H9 (cell line): ENCODE measurements around the gene PTPN13. TPM values are rescaled to one million over a fixed set of nuclear protein-coding genes. Genes with fewer than 3 reads are reported as not detected.

Source experiments
- DNase-seq: peaks from one replicate; pipeline ENCODE4 v3.0.0-alpha.2; 2017
- H2AFZ ChIP-seq: one replicate; pipeline ENCODE4 v1.6.1; 2013; ENCODE audit warnings: mild to moderate bottlenecking, low read length, control low read depth, moderate library complexity
- H2AK5ac ChIP-seq: 2 replicates; pipeline ENCODE4 v1.6.1; 2013; ENCODE audit warnings: low read length, control low read depth, mixed read lengths; ENCODE audit not compliant: insufficient read length
- H2BK120ac ChIP-seq: one replicate; pipeline ENCODE4 v1.6.1; 2013; ENCODE audit warnings: low read depth, mild to moderate bottlenecking, low read length, control low read depth, inconsistent platforms; ENCODE audit not compliant: poor library complexity, severe bottlenecking
- H2BK12ac ChIP-seq: 2 replicates; pipeline ENCODE4 v1.6.1; 2013; ENCODE audit warnings: low read length, control low read depth, mixed read lengths, low read depth; ENCODE audit not compliant: insufficient read length
- H2BK15ac ChIP-seq: 2 replicates; pipeline ENCODE4 v1.6.1; 2013; ENCODE audit warnings: low read depth, low read length, control low read depth
- H2BK20ac ChIP-seq: one replicate; pipeline ENCODE4 v1.6.1; 2013; ENCODE audit warnings: low read depth, mild to moderate bottlenecking, low read length, control low read depth, inconsistent platforms; ENCODE audit not compliant: poor library complexity, severe bottlenecking
- H2BK5ac ChIP-seq: 2 replicates; pipeline ENCODE4 v1.6.1; 2013; ENCODE audit warnings: low read length, control low read depth, mixed read lengths; ENCODE audit not compliant: insufficient read length
- H3K14ac ChIP-seq: 2 replicates; pipeline ENCODE4 v1.6.1; 2013; ENCODE audit warnings: low read length, control low read depth; ENCODE audit not compliant: insufficient read depth
- H3K18ac ChIP-seq: 2 replicates; pipeline ENCODE4 v1.6.1; 2013; ENCODE audit warnings: low read depth, mild to moderate bottlenecking, mixed read lengths, low read length, control low read depth; ENCODE audit not compliant: insufficient read length
- H3K23ac ChIP-seq: 2 replicates; pipeline ENCODE4 v1.6.1; 2013; ENCODE audit warnings: low read length, control low read depth, mixed read lengths, low read depth; ENCODE audit not compliant: insufficient read length
- H3K23me2 ChIP-seq: 2 replicates; pipeline ENCODE4 v1.6.1; 2013; ENCODE audit warnings: low read depth, mild to moderate bottlenecking, mixed read lengths, low read length, control low read depth; ENCODE audit not compliant: insufficient read length, poor library complexity, severe bottlenecking
- H3K27ac ChIP-seq: 2 replicates; pipeline ENCODE4 v1.5.1; 2013; ENCODE audit warnings: low read length, control low read depth, mixed read lengths, low read depth; ENCODE audit not compliant: insufficient read length
- H3K27me3 ChIP-seq: 2 replicates; pipeline ENCODE4 v1.6.1; 2013; ENCODE audit warnings: low read length, control low read depth, inconsistent platforms; ENCODE audit not compliant: insufficient read depth
- H3K4ac ChIP-seq: 2 replicates; pipeline ENCODE4 v1.6.1; 2013; ENCODE audit warnings: low read depth, mild to moderate bottlenecking, control low read depth, inconsistent platforms, low read length, moderate library complexity
- H3K4me1 ChIP-seq: 2 replicates; pipeline ENCODE4 v1.6.1; 2013; ENCODE audit warnings: low read length, control low read depth, inconsistent platforms; ENCODE audit not compliant: insufficient read depth
- H3K4me2 ChIP-seq: 2 replicates; pipeline ENCODE4 v1.6.1; 2013; ENCODE audit warnings: low read length, control low read depth, mixed read lengths; ENCODE audit not compliant: insufficient read length, insufficient read depth
- H3K56ac ChIP-seq: 2 replicates; pipeline ENCODE4 v1.6.1; 2013; ENCODE audit warnings: low read depth, mild to moderate bottlenecking, mixed read lengths, low read length, control low read depth; ENCODE audit not compliant: insufficient read length
- H3K79me1 ChIP-seq: 2 replicates; pipeline ENCODE4 v1.6.1; 2013; ENCODE audit warnings: low read depth, mild to moderate bottlenecking, moderate library complexity, low read length, control low read depth, inconsistent platforms; ENCODE audit not compliant: insufficient read depth, poor library complexity, severe bottlenecking
- H3K79me2 ChIP-seq: 2 replicates; pipeline ENCODE4 v1.6.1; 2013; ENCODE audit warnings: low read length, control low read depth, inconsistent platforms; ENCODE audit not compliant: insufficient read depth
- H3K9ac ChIP-seq: 2 replicates; pipeline ENCODE4 v1.6.1; 2013; ENCODE audit warnings: low read length, control low read depth, mixed read lengths; ENCODE audit not compliant: insufficient read length; ENCODE audit errors: extremely low read depth
- H3K9me3 ChIP-seq: one replicate; pipeline ENCODE4 v1.6.1; 2013; ENCODE audit warnings: low read depth, low read length, inconsistent platforms; ENCODE audit not compliant: control insufficient read depth
- H3T11ph ChIP-seq: one replicate; pipeline ENCODE4 v1.6.1; 2013; ENCODE audit warnings: mild to moderate bottlenecking, low read length, control low read depth, inconsistent platforms
- H4K20me1 ChIP-seq: one replicate; pipeline ENCODE4 v1.6.1; 2013; ENCODE audit not compliant: control insufficient read depth, insufficient read length, insufficient read depth
- H4K5ac ChIP-seq: 2 replicates; pipeline ENCODE4 v1.6.1; 2013; ENCODE audit warnings: low read depth, mild to moderate bottlenecking, mixed read lengths, low read length, control low read depth; ENCODE audit not compliant: insufficient read length
- H4K8ac ChIP-seq: replicated peaks from 2 replicates; pipeline ENCODE4 v1.6.1; 2013; ENCODE audit warnings: low read length, control low read depth, mixed read lengths, low read depth; ENCODE audit not compliant: insufficient read length
- H4K91ac ChIP-seq: 2 replicates; pipeline ENCODE4 v1.6.1; 2013; ENCODE audit warnings: low read depth, mild to moderate bottlenecking, moderate library complexity, mixed read lengths, low read length, control low read depth; ENCODE audit not compliant: insufficient read length
- H3K27ac Mint-ChIP-seq, 3 experiments: 2 replicates in 2 of 3; 3 replicates in 1 of 3; pipeline ENCODE4 v1.8.0; 2020 to 2021; ENCODE audit warnings: mixed read lengths in 3 of 3, mild to moderate bottlenecking in 1 of 3, moderate library complexity in 1 of 3
- H3K27me3 Mint-ChIP-seq: 2 replicates; pipeline ENCODE4 v1.8.0; 2021; ENCODE audit warnings: low read depth, mild to moderate bottlenecking, moderate library complexity, mixed read lengths
- H3K36me3 Mint-ChIP-seq, 3 experiments: 2 replicates in 2 of 3; 3 replicates in 1 of 3; pipeline ENCODE4 v1.8.0; 2020 to 2021; ENCODE audit warnings: low read depth in 3 of 3, mixed read lengths in 3 of 3; ENCODE audit not compliant: insufficient read depth in 1 of 3
- H3K4me1 Mint-ChIP-seq, 2 experiments: 2 replicates each; pipeline ENCODE4 v1.8.0; 2020; ENCODE audit warnings: mixed read lengths in 2 of 2
- H3K4me3 Mint-ChIP-seq, 2 experiments: 2 replicates in 1 of 2; 3 replicates in 1 of 2; pipeline ENCODE4 v1.8.0; 2020 to 2021; ENCODE audit warnings: mild to moderate bottlenecking in 2 of 2, mixed read lengths in 2 of 2, moderate library complexity in 1 of 2
- H3K9me3 Mint-ChIP-seq, 2 experiments: 2 replicates in 1 of 2; 3 replicates in 1 of 2; pipeline ENCODE4 v1.8.0; 2020; ENCODE audit warnings: mild to moderate bottlenecking in 2 of 2, mixed read lengths in 2 of 2, moderate library complexity in 1 of 2
- CTCF ChIP-seq: fragments of 200-600 bp; sonication (generic); conservative IDR thresholded peaks from 3 replicates; pipeline ENCODE4 v1.8.0; 2021; ENCODE audit warnings: antibody characterized with exemption, mild to moderate bottlenecking
- WGBS: extraction: QIAGEN DNeasy Blood & Tissue Kit; methylation state at CpG from one replicate; pipeline ENCODE4 v1.1.7; 2013; ENCODE audit warnings: missing lambda C conversion rate, low lambda C conversion rate, mixed read lengths; ENCODE audit not compliant: insufficient read length; ENCODE audit errors: extremely low coverage; 5-methylcytosine and 5-hydroxymethylcytosine counted together
- total RNA-seq: library from RNA; stranded (reverse); gene quantifications from 2 replicates; pipeline ENCODE4 v1.2.1, GENCODE V29; 2021

PTPN13 gene
- total RNA-seq, 1 experiment from 2014 or later: 34.9 TPM

DNA sequence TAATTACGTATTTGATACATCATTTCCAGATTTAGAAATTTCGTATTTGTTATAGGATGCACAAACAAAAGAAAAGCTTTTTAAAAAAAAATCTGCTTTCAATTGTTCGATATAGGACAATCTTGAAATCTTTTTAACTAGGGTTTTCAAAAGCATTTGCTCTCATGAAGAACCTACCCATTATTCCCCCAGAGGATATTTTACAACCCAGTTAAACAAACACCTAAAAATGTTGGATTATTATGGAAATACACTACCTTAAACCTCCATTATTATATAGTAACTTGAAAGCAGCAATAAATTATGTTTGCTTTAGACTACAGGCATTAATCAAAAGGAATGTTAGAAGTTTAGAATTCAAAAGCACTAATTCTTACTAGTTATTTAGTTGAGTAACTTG is 110.5 kb downstream of the PTPN13 start:
- H3K9ac ChIP-seq: no peak overlapping the region
- H4K20me1 ChIP-seq: no peaks in the 10 kb centered on the region
- no peaks in the 10 kb centered on the region for H3K4me1 ChIP-seq

More for the DNA sequence above, 110.5 kb downstream of the PTPN13 start:
- no peak overlapping the region for H2BK5ac ChIP-seq
- Mint-ChIP-seq H3K4me1 (no peaks in the 10 kb centered on the region), H3K27ac (no peak overlapping the region), H3K4me3 (no peak overlapping the region), H3K27me3 (no peaks in the 10 kb centered on the region), H3K9me3 (no peaks in the 10 kb centered on the region), H3K36me3 (no peaks in the 10 kb centered on the region; a peak in 1 of 7 replicates)
- H2AFZ ChIP-seq: no peak overlapping the region
- no peak overlapping the region for H2BK15ac ChIP-seq
- H3K56ac ChIP-seq: no peak overlapping the region
- no peak overlapping the region for H3K4me2 ChIP-seq
- H2BK12ac ChIP-seq: no peak overlapping the region
- no peaks in the 10 kb centered on the region for H3K79me2 ChIP-seq
- no peak for DNase-seq
- H3K18ac ChIP-seq: no peak overlapping the region
- H3T11ph ChIP-seq: no peak overlapping the region
- no peaks in the 10 kb centered on the region for H3K79me1 ChIP-seq
- no peaks in the 10 kb centered on the region for H3K27me3 ChIP-seq
- no peak overlapping the region for H3K27ac ChIP-seq
- no peak overlapping the region for H3K14ac ChIP-seq
- no peak overlapping the region for H2AK5ac ChIP-seq
- H2BK20ac ChIP-seq: no peak overlapping the region
- no peak overlapping the region for H3K4ac ChIP-seq
- no CpG with 5 or more reads among the region's 3 CpGs for WGBS
- H3K23ac ChIP-seq: no peak overlapping the region
- no peak overlapping the region for H4K91ac ChIP-seq
- H2BK120ac ChIP-seq: no peak overlapping the region
- no peak overlapping the region for H4K5ac ChIP-seq
- no peaks in the 10 kb centered on the region for H3K9me3 ChIP-seq
- H4K8ac ChIP-seq: no peak overlapping the region
- H3K23me2 ChIP-seq: no peaks in the 10 kb centered on the region
- TF ChIP-seq CTCF: no peak
